HEK293T (cell line): Measurements from ENCODE around the gene TTC39C.

Experiments used
- ARNT ChIP-seq: fragments of 450-650 bp; IDR thresholded peaks from 2 replicates; pipeline ENCODE4 v1.6.1; 2017; ENCODE audit warnings: mild to moderate bottlenecking
- BHLHE40 ChIP-seq: fragments of 450-650 bp; IDR thresholded peaks from 2 replicates; pipeline ENCODE4 v1.6.1; 2016; ENCODE audit warnings: mild to moderate bottlenecking, moderate library complexity, borderline replicate concordance
- ELF4 ChIP-seq: fragments of 450-650 bp; IDR thresholded peaks from 2 replicates; pipeline ENCODE4 v1.6.1; 2017; ENCODE audit warnings: antibody characterized with exemption
- FOXA1 ChIP-seq: fragments of 450-650 bp; IDR thresholded peaks from 2 replicates; pipeline ENCODE4 v1.6.1; 2016; ENCODE audit warnings: mild to moderate bottlenecking
- FOXK2 ChIP-seq: fragments of 450-650 bp; IDR thresholded peaks from 2 replicates; pipeline ENCODE4 v1.6.1; 2016; ENCODE audit warnings: mild to moderate bottlenecking
- FOXM1 ChIP-seq: fragments of 450-650 bp; IDR thresholded peaks from 2 replicates; pipeline ENCODE4 v1.6.1; 2017; ENCODE audit warnings: mild to moderate bottlenecking, borderline replicate concordance
- LEF1 ChIP-seq: fragments of 450-650 bp; IDR thresholded peaks from 2 replicates; pipeline ENCODE4 v1.6.1; 2017; ENCODE audit warnings: mild to moderate bottlenecking, borderline replicate concordance
- NFRKB ChIP-seq: fragments of 450-650 bp; IDR thresholded peaks from 2 replicates; pipeline ENCODE4 v1.6.1; 2016; ENCODE audit warnings: mild to moderate bottlenecking, moderate library complexity
- SP1 ChIP-seq: fragments of 450-650 bp; IDR thresholded peaks from 2 replicates; pipeline ENCODE4 v1.6.1; 2017
- SUZ12 ChIP-seq: fragments of 450-650 bp; IDR thresholded peaks from 2 replicates; pipeline ENCODE4 v1.6.1; 2016; ENCODE audit warnings: mild to moderate bottlenecking
- TARDBP ChIP-seq: fragments of 450-650 bp; IDR thresholded peaks from 2 replicates; pipeline ENCODE4 v1.6.1; 2016

DNA sequence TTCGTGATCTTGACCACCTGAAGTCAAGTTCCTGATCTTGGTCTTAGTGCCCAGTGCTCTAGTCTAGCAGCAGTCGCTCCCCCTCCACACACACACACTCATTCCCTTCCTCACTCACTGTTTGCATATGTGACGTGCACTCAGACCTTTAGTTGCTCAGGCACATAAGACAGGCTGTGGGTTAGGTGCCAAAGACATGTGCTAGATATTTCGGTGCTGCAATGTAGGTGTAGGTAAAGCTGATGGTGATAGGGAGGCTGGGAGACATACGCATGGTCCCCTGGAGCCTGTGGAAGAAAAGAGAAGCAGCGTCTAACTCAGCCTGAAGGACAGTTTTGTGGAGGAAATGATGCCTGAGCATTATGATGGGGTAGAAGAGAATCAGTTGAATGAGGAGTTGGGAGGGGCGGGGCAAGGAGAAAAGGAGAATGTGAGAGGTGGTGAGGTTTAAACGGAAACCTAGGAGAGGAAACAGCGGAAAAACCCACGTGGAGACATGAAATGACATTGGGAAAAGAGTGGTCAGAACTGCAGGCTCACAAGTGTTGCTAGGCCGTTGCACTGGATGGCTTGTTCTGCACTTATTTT is 3.8 kb downstream of the TTC39C start:
- TF ChIP-seq FOXK2: no peak
- no peak for TF ChIP-seq TARDBP
- TF ChIP-seq FOXM1: no peak
- TF ChIP-seq SUZ12: no peak
- TF ChIP-seq FOXA1: no peak
- TF ChIP-seq SP1: no peak
- TF ChIP-seq BHLHE40: no peak
- no peak for TF ChIP-seq NFRKB
- TF ChIP-seq LEF1: no peak
- TF ChIP-seq ARNT: no peak
- TF ChIP-seq ELF4: no peak
